SK-N-SH (cell line): Measurements from ENCODE around the gene KLF17.

Experiments
- EP300 ChIP-seq, 2 experiments: IDR thresholded peaks; 2 replicates each; pipeline versions ENCODE4 v1.4.0 to v1.6.1; 2012; ENCODE audit warnings: borderline replicate concordance in 1 of 2, low read depth in 1 of 2, low read length in 1 of 2
- EZH2phosphoT487 ChIP-seq: fragments of 200-600 bp; sonication (generic); IDR thresholded peaks from 2 replicates; pipeline ENCODE4 v1.6.1; 2017; ENCODE audit warnings: low read depth, mixed run types, mild to moderate bottlenecking, antibody characterized with exemption, moderate library complexity, borderline replicate concordance
- FOSL2 ChIP-seq: IDR thresholded peaks from 2 replicates; pipeline ENCODE4 v1.4.0; 2012; ENCODE audit warnings: low read depth, mild to moderate bottlenecking, moderate library complexity, borderline replicate concordance
- NRF1 ChIP-seq: IDR thresholded peaks from 2 replicates; pipeline ENCODE4 v1.6.1; 2012; ENCODE audit warnings: low read depth, mild to moderate bottlenecking, low read length
- POLR2AphosphoS5 ChIP-seq: IDR thresholded peaks from 2 replicates; pipeline ENCODE4 v1.6.1; 2012; ENCODE audit warnings: low read depth, low read length
- RCOR1 ChIP-seq: fragments of 150-350 bp; IDR thresholded peaks from 2 replicates; pipeline ENCODE4 v1.6.1; 2017; ENCODE audit warnings: antibody characterized with exemption, low read length
- RFX5 ChIP-seq: IDR thresholded peaks from 2 replicates; pipeline ENCODE4 v1.6.1; 2012; ENCODE audit warnings: mild to moderate bottlenecking, improper control_type of control experiment, low read length
- SIN3A ChIP-seq: IDR thresholded peaks from 2 replicates; pipeline ENCODE4 v1.6.1; 2012; ENCODE audit warnings: low read depth, mild to moderate bottlenecking, low read length, moderate library complexity, borderline replicate concordance
- TAF1 ChIP-seq: IDR thresholded peaks from 2 replicates; pipeline ENCODE4 v1.6.1; 2012; ENCODE audit warnings: low read depth, mild to moderate bottlenecking, low read length, moderate library complexity, borderline replicate concordance
- TF ChIP-seq, protein P1 (sequence below): fragments of 200-600 bp; sonication (generic); IDR thresholded peaks from 2 replicates; pipeline ENCODE4 v1.6.1; 2017; ENCODE audit warnings: antibody characterized with exemption, mild to moderate bottlenecking, moderate library complexity
- TF ChIP-seq, protein P2 (sequence below): IDR thresholded peaks from 2 replicates; pipeline ENCODE4 v1.4.0; 2012; ENCODE audit warnings: low read depth, borderline replicate concordance

DNA sequence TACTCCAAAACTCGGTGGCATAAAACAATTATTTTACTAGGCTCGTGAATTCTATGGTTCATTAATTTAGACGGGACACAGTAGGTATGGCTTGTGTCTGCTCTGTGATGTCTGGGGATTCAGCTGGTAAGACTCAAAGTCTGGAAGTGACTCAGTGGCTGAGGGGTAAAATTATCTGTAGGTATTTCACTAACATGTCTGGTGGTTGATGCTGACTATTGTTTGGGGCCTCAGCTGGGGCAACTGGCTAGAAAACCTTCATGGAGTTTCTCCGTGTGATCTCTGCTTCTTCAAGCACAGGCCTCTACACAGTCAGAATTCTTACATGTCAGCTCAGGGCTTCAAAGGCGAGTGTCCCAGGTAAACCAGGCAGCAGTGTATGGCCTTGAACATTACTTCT, 41.2 kb upstream of the KLF17 start:
- TF ChIP-seq, protein P1, sequence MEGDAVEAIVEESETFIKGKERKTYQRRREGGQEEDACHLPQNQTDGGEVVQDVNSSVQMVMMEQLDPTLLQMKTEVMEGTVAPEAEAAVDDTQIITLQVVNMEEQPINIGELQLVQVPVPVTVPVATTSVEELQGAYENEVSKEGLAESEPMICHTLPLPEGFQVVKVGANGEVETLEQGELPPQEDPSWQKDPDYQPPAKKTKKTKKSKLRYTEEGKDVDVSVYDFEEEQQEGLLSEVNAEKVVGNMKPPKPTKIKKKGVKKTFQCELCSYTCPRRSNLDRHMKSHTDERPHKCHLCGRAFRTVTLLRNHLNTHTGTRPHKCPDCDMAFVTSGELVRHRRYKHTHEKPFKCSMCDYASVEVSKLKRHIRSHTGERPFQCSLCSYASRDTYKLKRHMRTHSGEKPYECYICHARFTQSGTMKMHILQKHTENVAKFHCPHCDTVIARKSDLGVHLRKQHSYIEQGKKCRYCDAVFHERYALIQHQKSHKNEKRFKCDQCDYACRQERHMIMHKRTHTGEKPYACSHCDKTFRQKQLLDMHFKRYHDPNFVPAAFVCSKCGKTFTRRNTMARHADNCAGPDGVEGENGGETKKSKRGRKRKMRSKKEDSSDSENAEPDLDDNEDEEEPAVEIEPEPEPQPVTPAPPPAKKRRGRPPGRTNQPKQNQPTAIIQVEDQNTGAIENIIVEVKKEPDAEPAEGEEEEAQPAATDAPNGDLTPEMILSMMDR, result no peak
- TF ChIP-seq, protein P2, sequence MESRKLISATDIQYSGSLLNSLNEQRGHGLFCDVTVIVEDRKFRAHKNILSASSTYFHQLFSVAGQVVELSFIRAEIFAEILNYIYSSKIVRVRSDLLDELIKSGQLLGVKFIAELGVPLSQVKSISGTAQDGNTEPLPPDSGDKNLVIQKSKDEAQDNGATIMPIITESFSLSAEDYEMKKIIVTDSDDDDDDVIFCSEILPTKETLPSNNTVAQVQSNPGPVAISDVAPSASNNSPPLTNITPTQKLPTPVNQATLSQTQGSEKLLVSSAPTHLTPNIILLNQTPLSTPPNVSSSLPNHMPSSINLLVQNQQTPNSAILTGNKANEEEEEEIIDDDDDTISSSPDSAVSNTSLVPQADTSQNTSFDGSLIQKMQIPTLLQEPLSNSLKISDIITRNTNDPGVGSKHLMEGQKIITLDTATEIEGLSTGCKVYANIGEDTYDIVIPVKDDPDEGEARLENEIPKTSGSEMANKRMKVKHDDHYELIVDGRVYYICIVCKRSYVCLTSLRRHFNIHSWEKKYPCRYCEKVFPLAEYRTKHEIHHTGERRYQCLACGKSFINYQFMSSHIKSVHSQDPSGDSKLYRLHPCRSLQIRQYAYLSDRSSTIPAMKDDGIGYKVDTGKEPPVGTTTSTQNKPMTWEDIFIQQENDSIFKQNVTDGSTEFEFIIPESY, result no peak
- TF ChIP-seq POLR2AphosphoS5, result no peak
- TF ChIP-seq FOSL2, result no peak
- no peak for TF ChIP-seq NRF1
- no peak for TF ChIP-seq RCOR1
- TF ChIP-seq SIN3A, result no peak
- no peak for TF ChIP-seq TAF1
- no peak for TF ChIP-seq EP300 (IDR thresholded peaks at IDR 0.05; ENCODE audit: borderline replicate concordance in 1 of 2, low read depth in 1 of 2, low read length in 1 of 2)
- TF ChIP-seq EZH2phosphoT487, result no peak
- TF ChIP-seq RFX5, result no peak
